IPS DF 6.9 (cell line): Measurements from ENCODE around the gene TNFAIP8L1.

Source experiments
- DNase-seq: peaks from one replicate; pipeline ENCODE4 v3.0.0-alpha.2; 2013; ENCODE audit warnings: low read depth, low spot score
- H3K27ac ChIP-seq: one replicate; pipeline ENCODE4 v1.5.1; 2013; ENCODE audit warnings: low read length, control low read depth
- H3K27me3 ChIP-seq: 2 replicates; pipeline ENCODE4 v1.6.1; 2013; ENCODE audit warnings: mild to moderate bottlenecking, low read length; ENCODE audit not compliant: control insufficient read depth, insufficient read depth
- H3K36me3 ChIP-seq: 2 replicates; pipeline ENCODE4 v1.6.1; 2013; ENCODE audit warnings: low read length; ENCODE audit not compliant: control insufficient read depth, insufficient read depth
- H3K4me1 ChIP-seq: 2 replicates; pipeline ENCODE4 v1.6.1; 2013; ENCODE audit warnings: low read length; ENCODE audit not compliant: control insufficient read depth, insufficient read depth
- H3K4me3 ChIP-seq: 2 replicates; pipeline ENCODE4 v1.5.1; 2013; ENCODE audit warnings: mild to moderate bottlenecking, low read length
- H3K9me3 ChIP-seq: 2 replicates; pipeline ENCODE4 v1.6.1; 2013; ENCODE audit warnings: low read length, inconsistent platforms; ENCODE audit not compliant: control insufficient read depth, insufficient read depth
- WGBS: extraction: QIAGEN DNeasy Blood & Tissue Kit; methylation state at CpG from one replicate; pipeline ENCODE4 v1.1.7; 2013; ENCODE audit warnings: mixed read lengths, missing lambda C conversion rate; ENCODE audit not compliant: insufficient read length, insufficient coverage; 5-methylcytosine and 5-hydroxymethylcytosine counted together

The TNFAIP8L1 gene

DNA sequence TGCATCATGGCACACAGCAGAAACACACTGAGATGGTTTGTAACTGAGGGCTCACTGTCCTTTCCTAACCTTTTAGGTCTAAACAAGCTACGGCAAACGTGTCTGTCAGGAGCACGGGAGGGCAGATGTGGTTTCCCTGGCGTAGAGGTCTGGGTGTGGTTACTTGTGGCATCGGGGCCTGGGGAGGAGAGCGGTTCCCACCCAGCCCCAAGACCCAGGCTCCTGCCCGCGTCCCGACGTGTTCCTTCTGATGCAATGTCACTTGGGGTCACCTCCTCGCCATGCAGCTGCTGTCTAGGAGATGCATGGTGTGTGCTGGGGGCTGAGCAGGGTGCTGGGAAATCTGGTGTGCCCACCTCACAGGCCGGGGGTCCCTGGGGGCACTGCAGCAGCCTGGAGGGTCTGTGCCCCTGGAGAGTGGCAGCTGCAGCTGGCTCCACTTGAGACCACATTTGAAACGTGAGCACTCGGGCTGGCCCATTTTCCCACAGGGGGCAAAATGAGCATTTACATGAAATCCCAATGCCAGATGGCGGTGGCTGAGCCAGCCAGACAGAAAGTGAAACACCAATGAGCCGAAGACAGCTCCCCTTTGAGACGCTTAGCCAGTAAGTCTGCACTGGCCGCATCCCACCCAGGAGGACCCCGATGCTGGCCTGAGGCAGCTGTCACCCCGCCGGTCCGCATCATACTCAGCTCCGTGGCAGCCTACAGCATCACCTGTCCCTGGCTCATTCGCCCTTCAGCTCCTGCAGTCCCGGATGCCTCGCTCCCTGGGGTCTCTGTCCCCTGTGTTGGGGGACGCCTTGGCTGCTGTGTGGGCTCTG is 53.1 kb downstream of the TNFAIP8L1 start:
- H3K27ac ChIP-seq: no peak overlapping the region
- WGBS: no CpG with 5 or more reads among the region's 27 CpGs
- peaks cover 61% of the 10 kb centered on the region for H3K36me3 ChIP-seq
- DNase-seq: no peak
- no peaks in the 10 kb centered on the region for H3K9me3 ChIP-seq
- H3K27me3 ChIP-seq: no peaks in the 10 kb centered on the region
- H3K4me3 ChIP-seq: no peak overlapping the region
- no peaks in the 10 kb centered on the region for H3K4me1 ChIP-seq

DNA sequence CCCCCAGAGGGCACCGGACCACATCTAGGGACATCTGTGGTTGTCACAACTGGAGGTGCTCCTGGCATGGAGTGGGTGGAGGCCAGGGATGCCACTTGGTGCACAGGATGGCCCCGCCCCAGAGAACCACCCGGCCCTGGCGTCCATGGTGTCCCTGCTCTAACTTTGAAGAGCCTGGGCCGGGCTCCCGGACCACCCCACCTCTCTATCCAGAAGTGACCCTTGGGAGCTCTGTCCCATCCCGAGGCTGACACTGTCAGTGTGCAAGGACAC is 53.7 kb downstream of the TNFAIP8L1 start:
- DNase-seq: no peak
- no peaks in the 10 kb centered on the region for H3K9me3 ChIP-seq
- no peak overlapping the region for H3K4me3 ChIP-seq
- no CpG with 5 or more reads among the region's 7 CpGs for WGBS
- no peaks in the 10 kb centered on the region for H3K27me3 ChIP-seq
- no peak overlapping the region for H3K27ac ChIP-seq
- no peaks in the 10 kb centered on the region for H3K4me1 ChIP-seq
- peaks cover 61% of the 10 kb centered on the region for H3K36me3 ChIP-seq

DNA sequence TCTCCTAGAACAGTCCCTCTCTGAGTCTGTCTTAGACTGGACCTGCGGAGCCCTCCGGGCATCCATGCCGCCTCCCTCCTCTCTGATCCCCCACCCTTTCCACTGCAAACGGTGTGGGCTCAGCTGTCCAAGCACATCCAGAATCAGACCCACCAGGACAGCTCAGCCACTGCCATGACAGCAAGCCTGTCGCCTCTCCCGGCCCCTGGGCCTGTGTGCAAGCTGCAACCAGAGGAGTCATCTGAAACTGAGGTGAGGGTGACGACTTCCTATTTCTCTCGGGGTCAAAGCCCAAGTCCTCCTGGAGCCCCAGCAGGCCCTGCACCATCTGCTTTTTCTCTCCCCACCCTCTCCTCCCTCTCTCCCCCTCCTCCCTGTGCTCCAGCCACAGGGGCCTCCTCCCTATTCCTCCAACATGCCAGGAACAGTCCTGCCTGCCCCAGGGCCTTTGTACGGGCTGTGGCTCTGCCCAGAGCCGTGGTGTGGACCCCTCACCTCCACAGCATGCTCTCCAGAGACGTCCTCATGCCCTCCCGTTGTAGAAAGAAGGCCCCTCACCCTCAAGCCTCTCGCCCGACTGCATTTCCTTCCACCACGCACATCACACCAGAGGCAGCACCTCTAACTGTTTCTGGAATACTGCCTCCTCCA is 54.3 kb downstream of the TNFAIP8L1 start:
- Histone ChIP-seq H3K9me3 (no peaks in the 10 kb centered on the region), H3K36me3 (peaks cover 56% of the 10 kb centered on the region), H3K4me3 (no peak overlapping the region), H3K27me3 (no peaks in the 10 kb centered on the region), H3K27ac (no peak overlapping the region), H3K4me1 (no peaks in the 10 kb centered on the region)
- DNase-seq: no peak
- WGBS: no CpG with 5 or more reads among the region's 15 CpGs

DNA sequence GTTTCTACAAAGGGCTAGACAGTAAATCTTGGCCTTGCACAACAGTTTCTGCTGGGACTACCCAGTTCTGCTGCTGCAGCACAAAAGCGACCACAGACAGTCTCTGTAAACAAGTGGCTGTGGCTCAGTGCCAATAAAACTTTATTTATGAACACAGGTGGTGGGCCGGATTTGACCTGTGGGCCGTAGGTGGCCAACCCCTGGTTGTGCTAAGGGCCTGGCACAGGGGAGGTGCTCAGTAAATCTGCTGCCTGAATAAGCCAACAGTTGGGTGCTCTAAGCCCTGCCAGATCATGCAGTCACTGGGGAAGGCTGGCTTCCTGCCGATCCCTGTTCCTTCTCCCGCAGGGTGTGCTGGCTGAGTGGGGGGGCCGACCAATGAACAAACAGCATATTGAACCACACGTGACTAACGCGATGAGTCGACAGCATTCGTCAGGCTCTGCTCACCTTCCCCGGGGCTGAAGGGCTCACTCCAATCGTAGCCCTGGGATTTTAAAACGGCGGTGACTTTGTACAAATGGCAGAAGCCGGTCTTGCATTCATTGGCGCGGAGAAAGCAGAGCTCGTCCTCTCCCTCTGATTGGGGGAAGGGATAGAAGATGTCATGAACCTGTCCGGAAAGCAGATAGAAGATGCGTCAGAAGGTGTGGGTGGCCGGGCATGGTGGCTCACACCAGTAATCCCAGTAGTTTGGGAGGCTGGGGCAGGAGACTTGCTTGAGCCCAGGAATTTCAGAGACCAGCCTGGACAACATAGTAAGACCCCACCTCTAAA is 55.1 kb downstream of the TNFAIP8L1 start:
- WGBS: no CpG with 5 or more reads among the region's 22 CpGs
- no peak overlapping the region for H3K4me3 ChIP-seq
- H3K36me3 ChIP-seq: peaks cover 49% of the 10 kb centered on the region
- no peaks in the 10 kb centered on the region for H3K4me1 ChIP-seq
- no peaks in the 10 kb centered on the region for H3K9me3 ChIP-seq
- DNase-seq: no peak
- H3K27me3 ChIP-seq: no peaks in the 10 kb centered on the region
- no peak overlapping the region for H3K27ac ChIP-seq

DNA sequence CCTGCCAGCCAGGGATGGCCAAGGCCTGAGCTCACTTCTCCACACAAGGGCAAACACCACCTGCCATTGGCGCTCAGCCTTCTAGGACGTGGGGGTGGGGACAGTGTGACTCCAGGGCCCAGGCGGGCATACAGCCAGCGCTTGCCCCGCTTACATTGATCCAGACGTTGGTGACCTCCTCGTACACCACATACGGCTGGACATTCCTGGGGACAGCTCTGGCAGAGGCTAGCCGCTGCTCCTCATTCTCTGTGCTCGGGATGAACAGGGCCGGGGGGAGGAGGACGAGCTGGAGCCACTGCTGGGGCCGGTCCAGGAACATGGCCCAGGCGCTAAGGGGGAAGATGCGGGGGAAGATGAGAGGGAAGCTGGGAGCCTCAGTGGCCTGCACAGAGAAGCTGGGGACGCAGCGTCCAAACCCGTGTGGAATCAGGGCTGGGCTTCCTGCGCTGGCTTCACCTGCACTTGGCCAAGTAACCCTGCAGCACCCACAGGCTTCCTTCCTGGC is 56.0 kb downstream of the TNFAIP8L1 start:
- DNase-seq: no peak
- no peaks in the 10 kb centered on the region for H3K4me1 ChIP-seq
- H3K9me3 ChIP-seq: no peaks in the 10 kb centered on the region
- peaks cover 48% of the 10 kb centered on the region for H3K36me3 ChIP-seq
- H3K27ac ChIP-seq: no peak overlapping the region
- H3K27me3 ChIP-seq: no peaks in the 10 kb centered on the region
- no CpG with 5 or more reads among the region's 19 CpGs for WGBS
- no peak overlapping the region for H3K4me3 ChIP-seq

DNA sequence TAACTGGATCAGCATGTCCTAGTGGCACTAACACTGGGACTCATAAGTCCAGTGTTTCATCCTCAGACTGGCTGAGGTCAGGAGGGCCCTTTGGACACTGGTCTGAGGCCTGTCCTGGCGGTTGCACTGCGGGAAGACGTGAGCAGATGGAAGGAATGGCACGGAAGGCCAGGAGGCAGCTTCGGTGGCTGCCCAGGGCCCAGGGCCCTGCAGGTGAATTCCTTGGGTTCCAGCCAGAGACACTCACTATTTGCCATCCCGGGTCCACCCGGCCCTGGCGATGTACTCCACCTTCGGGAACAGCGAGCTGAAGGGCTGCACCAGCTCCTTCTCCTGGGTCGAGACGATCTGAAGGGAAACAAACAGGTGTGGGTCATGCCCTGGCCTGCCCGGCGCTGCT is 58.0 kb downstream of the TNFAIP8L1 start:
- no peak overlapping the region for H3K4me3 ChIP-seq
- no peaks in the 10 kb centered on the region for H3K9me3 ChIP-seq
- no peaks in the 10 kb centered on the region for H3K27me3 ChIP-seq
- no peak for DNase-seq
- no peaks in the 10 kb centered on the region for H3K4me1 ChIP-seq
- H3K27ac ChIP-seq: no peak overlapping the region
- peaks cover 56% of the 10 kb centered on the region for H3K36me3 ChIP-seq
- no CpG with 5 or more reads among the region's 14 CpGs for WGBS

DNA sequence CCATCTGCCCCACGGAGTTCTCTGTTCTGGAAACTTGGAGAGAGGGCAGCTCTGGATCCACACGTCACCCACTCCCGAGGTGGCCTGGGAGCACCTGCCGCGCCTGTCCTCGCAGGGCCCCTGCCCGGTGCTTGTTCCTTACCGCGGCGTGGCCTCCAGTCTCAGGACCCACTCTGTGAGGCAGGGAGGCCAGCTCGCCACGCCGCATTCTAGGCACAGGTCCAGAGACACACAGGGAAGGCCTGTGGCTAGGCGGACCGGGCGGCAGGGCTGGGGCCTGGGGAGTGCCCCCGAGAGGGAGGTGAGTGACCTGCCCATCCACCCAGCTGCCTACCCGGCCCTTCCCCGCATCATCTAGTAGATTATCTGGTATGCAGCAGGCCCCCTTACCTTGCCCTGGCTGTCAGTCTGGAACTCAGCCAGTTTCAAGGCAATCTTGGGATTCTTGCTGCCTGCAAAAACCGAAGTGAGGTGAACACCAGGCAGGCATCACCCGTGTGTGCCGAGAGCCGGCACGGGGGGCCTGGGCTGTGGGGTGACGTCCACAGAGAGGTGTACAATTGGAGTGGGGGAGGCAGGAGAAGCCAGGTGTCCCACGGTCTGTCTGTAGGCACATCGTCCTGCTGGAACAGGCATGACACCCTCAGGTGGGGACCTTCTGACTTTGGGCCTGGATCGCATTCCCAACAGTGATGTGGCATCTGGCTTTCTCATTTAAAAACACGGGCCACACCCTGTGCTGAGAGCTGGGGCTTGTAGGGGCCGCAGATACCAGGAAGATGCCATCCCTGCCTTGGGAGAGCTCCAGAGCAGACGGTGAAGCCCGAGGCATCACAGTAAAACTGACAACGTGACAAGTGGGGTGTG is 60.7 kb downstream of the TNFAIP8L1 start:
- no peaks in the 10 kb centered on the region for H3K4me1 ChIP-seq
- no peaks in the 10 kb centered on the region for H3K27me3 ChIP-seq
- no peak overlapping the region for H3K27ac ChIP-seq
- WGBS: no CpG with 5 or more reads among the region's 33 CpGs
- H3K4me3 ChIP-seq: no peak overlapping the region
- H3K9me3 ChIP-seq: no peaks in the 10 kb centered on the region
- no peak for DNase-seq
- H3K36me3 ChIP-seq: peaks cover 38% of the 10 kb centered on the region

DNA sequence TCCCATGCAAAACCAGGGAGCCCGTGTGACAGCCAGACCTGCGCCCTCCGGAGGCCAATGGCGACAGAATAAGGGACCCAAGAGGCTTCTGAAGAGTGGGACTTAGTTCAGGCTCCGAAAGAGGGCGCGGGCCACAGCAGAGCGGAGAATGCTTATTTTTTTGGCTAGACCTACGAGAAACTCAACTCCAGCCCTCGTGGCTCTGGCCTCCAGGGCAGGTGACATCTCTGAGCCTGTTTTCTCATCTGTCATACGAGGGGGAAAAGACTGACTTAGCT is 61.3 kb downstream of the TNFAIP8L1 start:
- H3K36me3 ChIP-seq: peaks cover 37% of the 10 kb centered on the region
- no CpG with 5 or more reads among the region's 11 CpGs for WGBS

DNA sequence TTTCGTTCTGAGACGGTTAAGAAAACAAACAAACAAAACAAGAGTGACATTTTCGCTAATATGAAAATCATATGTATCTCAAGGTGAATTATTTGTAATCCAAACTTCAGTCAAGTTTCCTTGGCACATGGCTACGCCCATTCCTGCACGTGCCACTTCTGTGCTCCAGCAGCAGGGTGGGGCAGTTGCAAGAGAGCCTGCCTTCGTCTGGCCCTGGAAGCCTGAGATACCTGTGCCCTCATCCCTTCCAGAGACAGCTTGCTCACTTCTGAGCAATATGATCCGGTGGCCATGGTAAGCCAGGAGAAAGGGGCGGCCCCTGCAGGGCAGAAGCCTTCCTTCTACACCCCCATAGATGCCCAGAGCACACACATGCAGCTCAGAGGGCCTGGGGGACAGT is 62.2 kb downstream of the TNFAIP8L1 start:
- no peaks in the 10 kb centered on the region for H3K27me3 ChIP-seq
- peaks cover 38% of the 10 kb centered on the region for H3K36me3 ChIP-seq
- no CpG with 5 or more reads among the region's 8 CpGs for WGBS

More for the DNA sequence above, 61.3 kb downstream of the TNFAIP8L1 start:
- Histone ChIP-seq H3K4me3 (no peak overlapping the region), H3K4me1 (no peaks in the 10 kb centered on the region), H3K27me3 (no peaks in the 10 kb centered on the region), H3K9me3 (no peaks in the 10 kb centered on the region), H3K27ac (no peak overlapping the region)
- no peak for DNase-seq

DNA sequence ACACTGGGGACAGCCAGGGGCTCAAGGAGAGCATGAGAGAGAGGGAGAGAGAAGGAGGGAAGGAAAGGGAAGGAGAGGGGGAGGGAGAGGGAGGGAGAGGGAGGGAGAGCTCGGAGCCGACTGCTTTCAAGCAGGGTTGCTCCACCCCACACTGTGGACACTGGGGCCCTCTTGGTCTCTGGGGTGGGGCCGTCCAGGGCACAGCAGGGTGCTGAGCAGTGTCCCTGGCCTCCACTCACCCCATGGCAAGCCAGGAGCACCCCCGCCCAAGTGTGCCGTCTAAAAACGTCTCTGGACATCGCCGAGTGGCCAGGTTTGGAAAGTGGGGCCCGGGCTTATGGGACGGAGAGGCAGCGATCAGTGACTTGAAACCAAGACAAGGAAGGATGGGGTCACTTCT is 63.4 kb downstream of the TNFAIP8L1 start:
- Histone ChIP-seq H3K4me1 (no peaks in the 10 kb centered on the region), H3K27ac (no peak overlapping the region), H3K27me3 (no peaks in the 10 kb centered on the region), H3K36me3 (peaks cover 33% of the 10 kb centered on the region), H3K9me3 (no peaks in the 10 kb centered on the region), H3K4me3 (no peak overlapping the region)
- WGBS: no CpG with 5 or more reads among the region's 11 CpGs
- DNase-seq: no peak

More for the DNA sequence above, 62.2 kb downstream of the TNFAIP8L1 start:
- Histone ChIP-seq H3K4me3 (no peak overlapping the region), H3K9me3 (no peaks in the 10 kb centered on the region), H3K4me1 (no peaks in the 10 kb centered on the region), H3K27ac (no peak overlapping the region)
- no peak for DNase-seq
